Activated CD8-positive, alpha-beta memory T cell treated with anti-CD3 and anti-CD28 coated beads for 48 hours (primary cell): ENCODE results near the gene PACS2.

ENCODE experiments used
- DNase-seq, 3 experiments: peaks; one replicate each; pipeline ENCODE4 v3.0.0-alpha.2; 2020; ENCODE audit warnings: low read depth in 2 of 3, low spot score in 2 of 3

PACS2 gene

DNA sequence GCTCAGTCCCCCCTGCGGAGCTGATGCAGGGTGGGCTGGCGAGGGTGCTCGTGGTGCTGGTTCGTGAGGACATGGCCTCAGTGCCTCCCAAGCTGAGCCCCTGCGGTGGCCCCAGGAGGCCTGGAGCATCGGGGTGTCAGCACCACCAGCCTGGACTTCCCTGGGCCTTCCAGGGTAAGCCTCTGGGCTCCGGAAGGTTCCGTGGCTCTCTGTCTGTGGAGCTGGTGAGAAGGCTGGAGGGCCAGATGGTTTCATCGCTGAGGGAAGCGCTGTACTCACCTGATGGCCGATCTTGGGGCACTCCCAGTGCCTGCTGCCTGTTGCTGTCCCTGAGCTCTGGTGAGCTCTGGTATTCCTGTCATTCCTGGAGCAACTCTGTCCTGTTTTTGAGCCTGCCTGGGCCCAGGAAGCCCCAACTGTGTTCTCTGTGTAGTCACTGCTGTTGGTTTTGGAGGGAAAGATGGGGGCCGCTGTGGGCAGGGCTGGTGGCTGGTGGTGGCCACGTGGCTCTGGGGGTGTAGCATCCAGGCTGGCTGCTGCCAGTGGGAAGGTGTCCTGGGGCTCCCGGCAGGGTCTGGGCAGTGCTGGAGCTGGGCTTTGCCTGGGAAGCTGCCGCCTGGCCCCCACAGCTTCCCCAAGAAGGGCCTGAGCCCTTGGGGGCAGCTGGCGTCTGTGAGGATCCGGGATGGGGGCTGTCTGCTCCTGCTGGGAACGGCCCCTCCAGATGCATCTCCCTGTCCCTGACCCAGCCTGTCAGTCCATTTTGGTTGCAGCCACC, 123.4 kb downstream of the PACS2 start:
- no peak for DNase-seq

- no peak for DNase-seq
These were observed 124.6 kb downstream of the PACS2 start for GRCh38 chr14:105439179-105439578.

DNA sequence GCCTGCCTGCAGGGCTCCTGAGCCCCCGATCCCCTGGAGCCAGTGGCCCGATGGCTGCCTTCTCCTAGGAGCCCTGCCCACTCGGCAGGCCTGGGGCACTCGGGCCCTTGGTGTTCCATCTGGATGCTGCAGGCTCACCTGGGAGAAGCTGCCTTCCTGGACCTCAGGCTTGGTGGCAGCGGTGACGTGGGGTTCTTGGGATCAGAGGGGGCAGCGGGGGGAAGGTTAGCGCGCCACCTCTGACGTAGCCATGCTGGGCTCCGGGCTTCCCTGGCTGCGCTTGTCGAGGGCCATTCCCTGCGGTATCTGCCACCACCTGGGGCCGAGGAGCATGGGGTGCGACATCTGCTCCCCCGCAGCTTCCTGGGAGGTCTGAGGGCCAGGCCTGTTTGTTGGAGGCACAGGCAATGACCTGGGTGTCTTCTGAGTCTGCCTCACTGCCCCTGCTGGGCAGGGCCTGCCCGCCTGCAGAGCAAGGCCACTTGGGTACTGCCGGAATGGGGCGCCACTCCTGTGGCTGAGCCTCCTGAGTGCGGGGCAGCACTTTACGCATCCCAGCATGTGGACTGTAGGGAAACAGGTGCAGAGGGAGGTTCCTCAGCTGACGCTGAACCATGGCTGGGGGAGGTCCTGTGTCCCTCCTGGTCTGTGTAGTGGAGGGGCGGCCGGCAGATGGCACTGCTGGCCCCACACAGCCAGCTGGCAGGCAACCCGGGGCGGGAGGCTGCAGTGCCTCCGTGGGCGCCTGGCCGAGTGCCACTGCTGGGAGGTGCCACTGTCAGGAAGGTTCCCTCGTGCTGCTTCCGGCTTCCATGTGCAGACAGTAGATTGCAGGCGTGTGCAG, 125.4 kb downstream of the PACS2 start:
- DNase-seq, result no peak

DNA sequence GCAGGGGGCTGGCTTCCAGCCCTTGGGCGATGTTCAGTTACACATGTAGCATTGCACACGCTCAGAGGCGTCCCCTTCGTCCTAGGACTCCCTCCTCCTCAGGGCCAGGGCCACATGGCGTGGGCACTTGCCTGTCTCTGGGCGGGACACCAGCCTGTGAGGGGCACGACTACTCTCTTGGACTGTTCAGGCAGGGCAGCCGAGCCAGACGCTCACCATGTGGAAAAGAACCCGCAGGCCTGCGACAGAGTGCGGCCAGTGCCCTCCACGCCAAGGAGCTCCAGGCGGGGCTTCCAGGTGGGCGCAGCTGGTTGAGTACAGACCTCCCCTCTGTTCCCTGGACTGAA, 126.0 kb downstream of the PACS2 start:
- DNase-seq, result no peak

- no peak for DNase-seq
These were observed 126.4 kb downstream of the PACS2 start for GRCh38 chr14:105440992-105441391.

DNA sequence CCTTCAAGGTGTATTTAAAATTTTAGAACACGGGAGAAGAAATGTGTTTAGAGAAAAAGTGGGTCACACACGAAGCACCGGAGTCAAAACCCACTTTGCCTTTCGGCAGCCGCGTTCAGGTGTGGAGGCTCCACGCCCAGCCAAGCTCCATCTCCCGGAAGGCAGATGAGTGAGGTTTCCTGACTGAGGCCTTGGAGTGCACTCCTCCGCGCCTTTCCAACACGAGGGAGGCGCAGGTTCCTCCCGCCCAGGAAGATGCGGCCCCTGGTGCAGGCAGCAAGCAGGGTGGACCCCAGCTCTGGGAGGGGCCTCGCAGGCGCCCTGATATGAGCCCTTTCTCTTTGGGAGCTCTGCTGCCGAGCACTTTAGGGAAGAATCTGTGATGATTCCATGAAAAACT, 127.6 kb downstream of the PACS2 start:
- no peak for DNase-seq

DNA sequence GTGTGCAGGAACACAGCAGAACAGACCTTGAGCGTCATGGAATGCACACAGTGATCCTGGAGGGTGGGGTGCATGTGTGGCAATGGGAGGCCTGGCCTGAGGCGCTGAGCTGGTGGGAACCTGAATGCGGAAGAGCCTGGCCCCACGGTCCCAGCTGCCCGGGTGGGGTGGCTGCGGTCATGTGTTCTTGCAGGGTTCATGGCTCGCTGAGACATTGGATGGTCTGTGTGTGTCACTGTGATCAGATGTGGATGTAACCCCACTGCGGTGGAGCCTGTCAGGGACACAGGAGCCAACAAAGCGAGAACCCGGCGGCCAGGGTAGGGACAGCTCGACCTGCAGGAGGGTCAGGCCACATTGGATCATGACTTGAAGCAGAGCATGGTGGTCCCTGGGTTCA, 128.3 kb downstream of the PACS2 start:
- no peak for DNase-seq

DNA sequence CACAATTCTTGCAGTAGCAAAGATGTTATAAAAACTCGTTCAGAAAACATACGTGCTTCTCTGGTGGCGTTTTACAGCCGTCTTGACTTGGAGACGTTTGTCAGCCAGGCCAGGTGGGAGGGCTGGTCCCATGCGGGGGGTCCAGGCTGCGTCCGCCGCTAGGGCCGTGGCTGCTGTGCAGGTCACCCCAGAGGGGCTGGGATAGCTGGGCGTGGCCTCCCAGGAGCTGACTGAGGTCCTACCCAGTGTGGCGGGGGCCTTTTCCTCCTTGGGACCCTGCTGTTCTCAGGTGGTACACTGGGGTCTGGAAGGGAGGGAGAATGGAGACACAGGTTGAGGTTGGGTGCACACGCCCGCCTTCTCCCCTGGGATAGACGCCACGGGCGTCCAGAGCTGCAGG, 130.3 kb downstream of the PACS2 start:
- DNase-seq, result no peak

DNA sequence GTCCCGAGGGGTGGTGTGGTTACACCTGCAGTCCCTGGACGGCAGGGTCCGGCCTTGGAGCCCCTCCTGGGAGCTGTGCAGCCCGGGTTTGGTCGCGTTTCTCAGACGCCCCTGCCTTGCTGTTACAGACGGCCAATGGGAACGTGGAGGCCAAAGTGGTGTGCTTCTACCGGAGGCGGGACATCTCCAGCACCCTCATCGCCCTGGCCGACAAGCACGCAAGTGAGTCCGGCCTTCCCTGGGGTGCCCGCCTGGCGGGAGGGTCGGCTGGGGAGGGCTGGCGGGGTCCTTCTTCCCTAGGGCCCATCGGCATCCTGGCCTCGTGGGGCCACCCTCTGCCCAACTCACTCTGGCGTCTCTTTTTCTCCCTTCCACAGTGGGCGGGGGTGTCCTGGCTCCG, 130.7 kb downstream of the PACS2 start:
- DNase-seq, result no peak

- DNase-seq, result no peak
These were observed 131.6 kb downstream of the PACS2 start for GRCh38 chr14:105445901-105446845.

DNA sequence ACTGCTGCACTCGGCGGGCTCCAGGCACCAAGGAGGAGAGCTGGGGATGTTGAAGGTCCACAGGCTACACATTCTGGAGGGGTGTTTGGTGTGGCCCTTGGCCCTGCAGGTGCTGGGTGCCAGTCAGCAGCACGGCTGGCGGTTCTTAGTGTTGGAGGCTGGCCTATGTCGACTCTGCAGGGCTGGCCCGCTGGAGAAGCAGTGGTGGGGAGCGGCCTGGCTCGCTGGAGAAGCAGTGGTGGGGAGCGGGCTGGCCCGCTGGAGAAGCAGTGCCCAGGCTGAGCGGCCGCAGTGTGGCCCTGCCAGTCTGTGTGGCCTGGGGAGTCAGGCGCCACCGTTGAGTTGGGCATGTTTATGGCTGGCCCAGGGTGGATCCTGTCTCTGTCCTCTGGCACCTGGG, 132.4 kb downstream of the PACS2 start:
- DNase-seq, result no peak
